SK-N-SH (cell line): Measurements from ENCODE around the gene NSF.
"Not testable (repeated sequence)": the region's sequence is repeated elsewhere in the genome, so short reads cannot be mapped to it uniquely, and the experiment has no call there.

Experiments used
- CTCF ChIP-seq: fragments of 200-600 bp; sonication (generic); IDR thresholded peaks from 2 replicates; pipeline ENCODE4 v1.6.1; 2017; ENCODE audit warnings: antibody characterized with exemption, mild to moderate bottlenecking, moderate library complexity
- EP300 ChIP-seq, 2 experiments: IDR thresholded peaks; 2 replicates each; pipeline versions ENCODE4 v1.4.0 to v1.6.1; 2012; ENCODE audit warnings: borderline replicate concordance in 1 of 2, low read depth in 1 of 2, low read length in 1 of 2
- FOSL2 ChIP-seq: IDR thresholded peaks from 2 replicates; pipeline ENCODE4 v1.4.0; 2012; ENCODE audit warnings: low read depth, mild to moderate bottlenecking, moderate library complexity, borderline replicate concordance
- USF2 ChIP-seq: fragments of 150-350 bp; IDR thresholded peaks from 2 replicates; pipeline ENCODE4 v1.6.1; 2017; ENCODE audit warnings: antibody characterized with exemption, low read length, low read depth, borderline replicate concordance

- TF ChIP-seq FOSL2; USF2; CTCF; EP300 (IDR thresholded peaks at IDR 0.05; ENCODE audit: borderline replicate concordance in 1 of 2, low read depth in 1 of 2, low read length in 1 of 2): not testable (repeated sequence)
Measured at GRCh38 chr17:46627452-46627851, 37.0 kb downstream of the NSF start.
